Nucleus accumbens (tissue), 56 donors: ENCODE measurements around the gene HLA-DQA2.
A peak's percentile ranks its signal among the peaks of the same experiment; 100 is the strongest.
"Not testable (repeated sequence)": the region's sequence is repeated elsewhere in the genome, so short reads cannot be mapped to it uniquely, and the experiment has no call there.

Source experiments
- DNase-seq, 56 donors: peaks; one replicate each; lab custom pipeline; 2025; lab: John Stamatoyannopoulos, UW

Gene HLA-DQA2

GRCh38 chr6:32775071-32775470, 33.9 kb downstream of the HLA-DQA2 start:
- DNase-seq, result no peak

- DNase-seq, result no peak
These were observed 37.8 kb downstream of the HLA-DQA2 start for GRCh38 chr6:32779036-32779435.

- not testable (repeated sequence) for DNase-seq
These were observed 41.7 kb downstream of the HLA-DQA2 start for GRCh38 chr6:32782923-32783322.

GRCh38 chr6:32785781-32786533, 44.8 kb downstream of the HLA-DQA2 start:
- peak in 12 of 56 donors; percentile 1 to 32 (median 10) for DNase-seq

GRCh38 chr6:32790306-32790705, 49.1 kb downstream of the HLA-DQA2 start:
- DNase-seq, result no peak

GRCh38 chr6:32792901-32793435, 51.8 kb downstream of the HLA-DQA2 start:
- DNase-seq, result no peak

- DNase-seq, result no peak
These were observed 53.3 kb downstream of the HLA-DQA2 start for GRCh38 chr6:32794510-32794909.
